ENCODE measurements around the gene EXOC4.
"Not testable (repeated sequence)": the region's sequence is repeated elsewhere in the genome, so short reads cannot be mapped to it uniquely, and the experiment has no call there.

Gene EXOC4

DNA sequence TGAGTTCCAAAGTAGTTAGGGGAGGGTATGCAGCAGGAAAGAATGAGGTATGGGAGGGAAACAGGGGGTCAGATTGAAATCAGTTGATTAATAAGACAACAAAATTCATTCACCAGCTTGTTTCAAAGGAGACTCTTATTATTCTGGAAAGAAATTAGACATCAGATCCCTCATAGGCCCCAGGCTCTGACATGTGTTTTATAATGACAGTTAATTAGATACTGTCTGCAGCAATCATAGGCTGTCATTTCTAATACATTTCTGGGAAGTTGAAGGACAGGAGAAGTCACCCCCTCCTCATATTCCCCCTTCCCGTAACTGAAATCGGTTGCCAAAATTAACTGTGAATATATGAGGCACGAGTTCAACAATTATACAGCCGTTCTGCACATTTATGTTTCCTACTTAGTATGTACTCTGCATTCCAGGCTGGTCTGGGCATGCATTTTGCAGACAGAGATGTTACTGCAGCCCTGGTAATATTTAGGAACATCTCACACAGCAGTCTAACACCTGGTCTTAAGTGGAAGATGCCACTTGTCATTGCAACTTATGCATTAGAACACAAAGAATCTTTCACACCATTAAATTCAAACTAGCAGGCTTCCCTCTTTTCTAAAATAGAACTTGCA is 519.0 kb downstream of the EXOC4 start:
- DNase-seq, result no peak

DNA sequence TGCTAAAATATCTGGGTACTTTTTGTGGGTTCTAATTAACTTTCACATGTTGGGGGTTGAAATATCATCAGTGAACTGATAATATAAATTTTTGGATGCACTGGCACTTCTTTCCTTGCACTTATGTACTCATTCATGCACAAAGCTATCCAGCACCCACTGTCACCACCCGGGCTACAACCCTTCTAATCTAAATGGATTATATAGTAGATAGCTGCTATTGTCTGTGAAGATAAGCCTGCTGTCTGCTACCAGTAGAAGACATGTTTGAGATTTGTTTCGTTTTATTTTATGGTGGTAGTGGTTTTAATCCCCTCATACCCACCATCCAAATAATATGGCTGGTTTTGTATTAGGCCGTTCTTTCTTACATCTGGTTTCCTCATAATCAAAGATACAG is 520.7 kb downstream of the EXOC4 start:
- DNase-seq, result no peak

DNA sequence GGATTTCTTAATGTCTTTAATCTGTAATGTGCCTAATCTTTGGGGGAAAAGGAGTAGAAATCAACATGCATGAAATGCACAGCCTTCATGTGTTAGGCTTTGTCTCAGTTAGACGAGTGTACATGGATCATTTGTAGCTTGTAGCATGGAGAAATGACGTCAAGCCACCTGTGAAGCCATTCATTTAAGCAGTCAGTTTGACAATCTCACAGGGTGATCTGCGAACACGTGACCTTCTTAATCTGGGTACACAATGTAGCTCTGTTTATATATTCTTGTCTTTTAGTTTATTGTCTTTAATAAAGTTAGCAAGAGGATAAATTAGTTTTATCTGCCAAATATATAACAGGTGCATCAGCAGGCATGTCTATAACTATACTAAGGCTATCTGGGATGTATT is 522.3 kb downstream of the EXOC4 start:
- no peak for DNase-seq

GRCh38 chr7:133776266-133776665 is 523.4 kb downstream of the EXOC4 start:
- DNase-seq, result no peak

DNA sequence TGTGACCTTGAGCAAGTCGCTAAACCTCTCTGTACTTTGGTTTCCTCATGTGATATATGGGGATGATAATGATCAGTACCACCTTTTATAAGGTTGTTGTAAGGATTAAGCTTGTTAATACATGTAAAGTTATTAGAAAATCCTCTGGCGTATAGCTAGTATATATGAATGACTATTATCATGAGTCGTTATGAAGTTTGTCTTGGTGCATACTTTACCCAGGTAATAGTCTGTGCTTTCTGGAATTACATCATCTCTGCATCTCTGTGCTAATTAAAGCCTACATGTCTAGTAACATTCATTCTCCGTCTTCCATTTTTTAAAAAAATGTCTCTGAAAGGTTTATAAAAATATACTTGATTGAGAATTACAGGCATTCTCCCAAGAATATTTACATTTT is 524.8 kb downstream of the EXOC4 start:
- DNase-seq, result no peak

DNA sequence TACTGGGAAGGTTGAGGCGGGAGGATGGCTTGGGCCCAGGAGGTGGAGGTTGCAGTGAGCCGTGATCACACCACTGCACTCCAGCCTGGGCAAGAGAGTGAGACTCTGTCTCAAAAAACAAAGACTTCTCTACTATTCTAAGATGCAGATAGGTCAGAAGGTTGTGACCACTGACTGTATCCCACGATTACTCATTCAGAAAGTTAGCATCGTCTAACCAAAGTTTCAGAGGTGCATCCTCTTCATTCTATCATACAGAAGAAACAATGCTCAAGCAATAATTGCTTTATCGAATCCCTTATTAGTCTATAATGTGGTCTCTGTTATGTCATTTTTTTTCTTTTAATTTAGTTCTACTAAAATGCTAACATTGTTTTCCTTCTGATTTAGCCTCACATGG is 525.6 kb downstream of the EXOC4 start:
- no peak for DNase-seq

DNA sequence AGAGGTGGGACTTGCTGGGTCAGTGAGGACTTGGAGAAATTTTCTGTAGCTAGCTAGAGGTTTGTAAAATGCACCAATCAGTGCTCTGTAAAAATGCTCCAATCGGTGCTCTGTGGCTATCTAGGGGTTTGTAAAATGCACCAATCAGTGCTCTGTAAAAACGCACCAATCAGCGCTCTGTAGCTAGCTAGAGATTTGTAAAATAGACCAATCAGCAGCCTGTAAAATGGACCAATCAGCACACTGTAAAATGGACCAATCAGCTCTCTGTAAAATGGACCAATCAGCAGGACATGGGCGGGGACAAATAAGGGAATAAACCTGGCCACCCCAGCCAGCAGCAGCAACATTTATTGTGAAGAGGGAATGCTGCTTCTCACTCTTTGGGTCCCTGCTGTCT is 526.7 kb downstream of the EXOC4 start:
- not testable (repeated sequence) for DNase-seq

- no peak for DNase-seq
Measured at GRCh38 chr7:133780912-133781311, 528.0 kb downstream of the EXOC4 start.

DNA sequence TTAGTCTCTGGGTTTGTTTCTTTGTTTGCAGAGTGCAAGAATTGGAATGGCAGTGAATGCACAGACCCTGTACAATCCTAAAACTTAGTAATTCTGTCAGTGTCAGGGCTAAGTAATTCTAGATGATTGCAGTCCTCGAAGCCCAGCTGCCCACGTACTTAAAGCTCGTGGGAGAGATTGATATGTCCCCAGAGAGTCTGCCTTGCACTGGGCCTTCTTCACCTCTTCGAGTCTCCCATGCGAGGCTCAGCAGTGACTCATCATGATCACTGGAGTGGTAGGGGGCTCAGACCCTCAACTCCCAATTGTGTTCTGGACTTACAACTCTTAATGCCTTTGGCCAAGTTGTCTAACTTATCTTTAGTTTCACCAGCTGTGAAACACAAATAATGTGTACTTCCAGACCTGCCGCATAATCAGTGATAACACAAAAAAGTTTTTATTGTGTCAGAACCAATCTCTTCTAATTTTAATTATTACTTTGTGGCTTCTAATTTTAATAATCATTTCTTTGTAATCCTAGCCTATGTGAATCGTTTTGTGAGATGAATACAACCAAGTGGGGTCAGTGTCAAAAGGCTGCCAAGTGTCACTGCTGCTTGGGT is 528.7 kb downstream of the EXOC4 start:
- no peak for DNase-seq

- no peak for DNase-seq
Measured at GRCh38 chr7:133782470-133782869, 529.6 kb downstream of the EXOC4 start.

GRCh38 chr7:133783276-133783675 is 530.4 kb downstream of the EXOC4 start:
- no peak for DNase-seq

DNA sequence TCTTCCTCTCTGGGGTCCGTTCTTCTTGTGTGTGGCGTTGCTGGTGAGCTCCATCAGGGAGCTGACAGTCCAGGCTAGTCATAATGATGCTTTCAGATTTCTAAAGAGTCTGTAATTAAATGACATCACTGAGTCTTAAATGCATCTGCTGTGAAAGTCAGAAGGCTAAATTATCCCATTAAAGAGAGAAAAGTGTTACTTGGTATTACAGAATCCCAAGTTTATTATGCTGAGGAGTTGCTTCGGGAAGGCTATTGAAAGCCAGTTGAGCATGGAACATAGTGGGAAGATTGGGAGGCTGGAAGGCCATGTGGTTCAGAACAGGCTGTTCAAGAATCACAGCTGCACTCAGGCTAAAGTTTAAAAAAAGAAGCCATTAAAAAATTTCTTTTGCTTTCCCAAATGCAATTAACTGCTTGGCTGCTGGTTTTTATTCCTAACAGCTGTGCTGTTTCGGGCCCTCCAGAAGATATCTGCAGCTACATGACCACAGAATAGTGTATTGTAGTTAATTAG is 531.7 kb downstream of the EXOC4 start:
- DNase-seq, result no peak

DNA sequence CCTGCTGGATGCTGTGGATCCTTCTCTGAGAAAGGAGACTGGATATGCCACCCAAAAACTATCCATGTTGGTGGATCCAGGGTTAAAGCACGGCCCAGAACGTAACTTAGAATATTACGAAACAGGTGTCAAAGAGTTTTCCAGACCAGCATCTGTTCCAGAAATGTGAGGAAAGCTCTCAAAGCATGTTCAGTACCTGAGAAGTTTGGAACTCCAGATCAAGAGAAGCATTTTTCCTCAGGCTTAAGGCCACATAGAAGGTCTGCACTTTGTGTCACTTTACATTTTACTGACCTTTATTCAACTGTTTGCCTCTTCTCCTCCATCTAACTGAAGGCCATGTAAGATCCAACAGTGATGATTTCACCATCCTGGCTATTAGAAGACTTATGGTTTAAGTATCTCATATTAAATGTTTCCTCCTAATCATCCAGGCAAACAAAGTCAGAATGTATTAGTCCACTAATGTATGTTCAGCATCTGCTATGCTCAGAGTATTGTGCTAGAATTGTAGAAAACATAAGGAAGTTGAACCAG is 533.6 kb downstream of the EXOC4 start:
- DNase-seq, result no peak

- no peak for DNase-seq
Measured at GRCh38 chr7:133789974-133790373, 537.1 kb downstream of the EXOC4 start.

GRCh38 chr7:133790911-133791310 is 538.0 kb downstream of the EXOC4 start:
- no peak for DNase-seq

GRCh38 chr7:133794479-133794878 is 541.6 kb downstream of the EXOC4 start:
- DNase-seq, result no peak

- DNase-seq, result peak; percentile 99
Measured at GRCh38 chr7:133795068-133795665, 542.3 kb downstream of the EXOC4 start.

DNA sequence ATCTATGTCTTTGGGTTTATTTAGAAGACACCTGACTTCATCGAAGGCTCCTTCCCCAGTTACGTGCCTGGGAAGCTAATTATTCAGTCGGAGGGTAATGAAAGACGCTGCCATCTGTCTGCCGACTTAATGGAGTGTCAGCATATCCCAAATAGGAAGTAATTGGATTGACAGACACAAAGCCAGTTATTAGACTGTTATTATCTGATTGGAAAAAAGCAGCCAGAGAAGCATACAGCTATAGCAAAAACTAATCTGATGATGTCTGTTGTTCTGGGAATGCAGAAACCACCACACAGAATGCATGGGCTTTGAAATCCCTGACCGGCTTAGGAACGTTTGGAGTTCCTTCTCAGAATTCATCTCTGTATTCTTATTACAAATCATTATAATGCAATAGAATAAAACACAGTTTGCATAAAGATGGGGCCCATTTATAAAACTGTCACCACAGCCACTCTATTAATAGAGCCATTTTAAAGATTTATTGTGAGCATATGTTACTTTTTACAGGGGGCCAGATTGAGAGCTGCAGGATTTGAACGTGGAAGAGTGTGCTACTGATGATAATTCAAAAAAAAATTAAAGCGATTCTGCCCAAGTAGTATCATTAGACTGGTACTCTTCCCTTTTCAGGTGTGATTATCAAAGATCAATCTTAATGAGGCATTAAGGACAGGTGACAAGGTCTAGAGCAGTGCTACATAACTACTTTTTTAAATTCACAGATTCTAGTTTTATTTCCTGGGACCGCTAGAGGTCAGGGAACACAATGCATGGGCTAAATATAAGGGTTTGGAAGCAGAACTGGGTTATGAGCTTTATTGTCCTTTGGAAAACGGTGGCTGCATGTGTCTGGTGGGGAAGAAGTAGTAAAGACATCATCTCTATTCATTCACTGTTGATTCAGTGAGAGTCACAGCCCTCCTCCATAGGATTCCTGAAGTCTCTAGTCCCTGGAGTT is 544.2 kb downstream of the EXOC4 start:
- DNase-seq, result no peak

DNA sequence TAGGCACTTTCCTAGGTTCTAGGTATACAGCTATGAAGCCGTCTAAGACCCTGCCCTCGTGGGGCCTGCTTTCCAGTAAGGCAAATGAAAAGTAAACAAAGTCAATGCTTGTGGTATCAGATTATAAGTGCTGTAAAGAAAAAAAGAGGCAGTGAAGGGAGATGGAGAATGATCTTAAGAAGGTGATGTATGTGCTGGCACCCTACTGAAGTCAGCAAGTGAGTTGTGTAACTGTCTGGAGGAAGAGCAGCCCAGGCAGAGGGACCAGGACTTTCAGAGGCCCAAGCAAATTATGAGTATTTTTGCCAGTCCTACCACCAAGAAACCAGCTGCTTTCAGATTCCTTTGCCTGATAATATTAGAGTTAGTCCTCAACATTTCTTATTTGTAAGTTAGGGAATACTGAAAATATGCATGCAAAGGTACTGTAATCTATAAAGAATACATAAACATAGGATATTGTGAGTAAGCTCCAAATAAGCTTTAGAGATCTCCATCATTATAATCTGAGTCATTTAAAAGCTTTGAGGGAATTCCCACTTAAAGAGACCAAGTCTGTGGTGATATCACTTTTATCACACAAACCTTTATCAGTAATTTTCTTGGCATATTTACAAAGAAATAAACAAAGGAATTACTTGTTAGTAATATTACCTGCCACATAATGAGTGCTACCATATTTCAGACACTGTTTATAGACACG is 545.1 kb downstream of the EXOC4 start:
- no peak for DNase-seq

- DNase-seq, result no peak
Measured at GRCh38 chr7:133801341-133801740, 548.5 kb downstream of the EXOC4 start.

GRCh38 chr7:133804127-133804526 is 551.2 kb downstream of the EXOC4 start:
- DNase-seq, result no peak

DNA sequence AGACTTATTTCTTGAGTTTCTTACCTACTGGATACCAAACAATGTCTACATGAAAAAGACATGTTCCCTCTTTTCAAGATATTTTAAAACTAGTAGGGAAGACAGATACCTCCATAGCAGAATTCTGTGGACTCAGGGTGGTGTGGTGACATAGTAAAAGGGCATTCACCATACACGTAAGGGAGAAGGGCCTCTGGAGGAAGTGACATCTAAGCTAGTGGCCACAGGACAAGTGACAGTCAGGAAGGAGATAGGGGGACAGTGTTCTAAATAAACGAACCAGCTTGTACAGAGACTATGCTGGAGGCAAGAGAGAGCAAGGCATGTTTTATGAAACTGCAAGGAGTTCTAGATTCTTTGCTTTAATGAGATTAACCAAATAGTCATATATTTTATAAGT is 552.5 kb downstream of the EXOC4 start:
- DNase-seq, result no peak

Measured in NCI-H526 treated with DMSO at 0.1 percent for 48 hours (cell line).